ENCODE results near the gene CCDC91.

The CCDC91 gene

GRCh38 chr12:28292699-28293098, 102.4 kb downstream of the CCDC91 start:
- no peak for TF ChIP-seq FOXP2 (optimal IDR thresholded peaks at IDR 0.05; ENCODE audit: borderline replicate concordance, extremely low read depth, extremely low read length, insufficient read depth)
- TF ChIP-seq, protein P1, sequence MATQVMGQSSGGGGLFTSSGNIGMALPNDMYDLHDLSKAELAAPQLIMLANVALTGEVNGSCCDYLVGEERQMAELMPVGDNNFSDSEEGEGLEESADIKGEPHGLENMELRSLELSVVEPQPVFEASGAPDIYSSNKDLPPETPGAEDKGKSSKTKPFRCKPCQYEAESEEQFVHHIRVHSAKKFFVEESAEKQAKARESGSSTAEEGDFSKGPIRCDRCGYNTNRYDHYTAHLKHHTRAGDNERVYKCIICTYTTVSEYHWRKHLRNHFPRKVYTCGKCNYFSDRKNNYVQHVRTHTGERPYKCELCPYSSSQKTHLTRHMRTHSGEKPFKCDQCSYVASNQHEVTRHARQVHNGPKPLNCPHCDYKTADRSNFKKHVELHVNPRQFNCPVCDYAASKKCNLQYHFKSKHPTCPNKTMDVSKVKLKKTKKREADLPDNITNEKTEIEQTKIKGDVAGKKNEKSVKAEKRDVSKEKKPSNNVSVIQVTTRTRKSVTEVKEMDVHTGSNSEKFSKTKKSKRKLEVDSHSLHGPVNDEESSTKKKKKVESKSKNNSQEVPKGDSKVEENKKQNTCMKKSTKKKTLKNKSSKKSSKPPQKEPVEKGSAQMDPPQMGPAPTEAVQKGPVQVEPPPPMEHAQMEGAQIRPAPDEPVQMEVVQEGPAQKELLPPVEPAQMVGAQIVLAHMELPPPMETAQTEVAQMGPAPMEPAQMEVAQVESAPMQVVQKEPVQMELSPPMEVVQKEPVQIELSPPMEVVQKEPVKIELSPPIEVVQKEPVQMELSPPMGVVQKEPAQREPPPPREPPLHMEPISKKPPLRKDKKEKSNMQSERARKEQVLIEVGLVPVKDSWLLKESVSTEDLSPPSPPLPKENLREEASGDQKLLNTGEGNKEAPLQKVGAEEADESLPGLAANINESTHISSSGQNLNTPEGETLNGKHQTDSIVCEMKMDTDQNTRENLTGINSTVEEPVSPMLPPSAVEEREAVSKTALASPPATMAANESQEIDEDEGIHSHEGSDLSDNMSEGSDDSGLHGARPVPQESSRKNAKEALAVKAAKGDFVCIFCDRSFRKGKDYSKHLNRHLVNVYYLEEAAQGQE (IDR thresholded peaks at IDR 0.05; ENCODE audit: insufficient read depth in 1 of 2, low read depth in 2 of 2, low read length in 2 of 2), result no peak

DNA sequence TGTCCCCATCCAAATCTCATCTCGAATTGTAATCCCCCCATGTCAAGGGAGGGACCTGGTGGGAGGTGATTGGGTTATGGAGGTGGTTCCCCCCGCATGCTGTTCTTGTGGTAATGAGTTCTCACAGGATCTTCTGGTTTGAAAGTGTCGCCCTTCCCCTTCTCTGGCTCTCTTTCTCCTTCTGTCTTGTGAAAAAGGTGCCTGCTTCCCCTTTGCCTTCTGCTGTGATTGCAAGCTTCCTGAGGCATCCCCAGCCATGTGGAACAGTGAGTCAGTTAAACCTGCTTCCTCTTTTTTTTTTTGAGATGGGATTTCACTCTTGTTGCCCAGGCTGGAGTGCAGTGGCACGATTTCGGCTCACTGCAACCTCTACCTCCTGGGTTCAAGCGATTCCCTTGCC, 104.0 kb downstream of the CCDC91 start:
- no peak for TF ChIP-seq TAF1 (IDR thresholded peaks at IDR 0.05; ENCODE audit: borderline replicate concordance, insufficient read depth, low read length)
- TF ChIP-seq, protein P1 (IDR thresholded peaks at IDR 0.05; ENCODE audit: insufficient read depth in 1 of 2, low read depth in 2 of 2, low read length in 2 of 2), result no peak
- no peak for TF ChIP-seq SIN3A (IDR thresholded peaks at IDR 0.05; ENCODE audit: borderline replicate concordance, insufficient read depth, low read length)
- no peak for TF ChIP-seq POLR2AphosphoS5 (IDR thresholded peaks at IDR 0.05; ENCODE audit: low read depth, low read length)
- TF ChIP-seq FOXP2 (optimal IDR thresholded peaks at IDR 0.05; ENCODE audit: borderline replicate concordance, extremely low read depth, extremely low read length, insufficient read depth), result no peak

GRCh38 chr12:28296287-28296686, 106.0 kb downstream of the CCDC91 start:
- TF ChIP-seq FOXP2 (optimal IDR thresholded peaks at IDR 0.05; ENCODE audit: borderline replicate concordance, extremely low read depth, extremely low read length, insufficient read depth) (no peak), POLR2AphosphoS5 (IDR thresholded peaks at IDR 0.05; ENCODE audit: low read depth, low read length) (no peak), TAF1 (IDR thresholded peaks at IDR 0.05; ENCODE audit: borderline replicate concordance, insufficient read depth, low read length) (no peak), SIN3A (IDR thresholded peaks at IDR 0.05; ENCODE audit: borderline replicate concordance, insufficient read depth, low read length) (no peak)
- TF ChIP-seq, protein P1 (IDR thresholded peaks at IDR 0.05; ENCODE audit: insufficient read depth in 1 of 2, low read depth in 2 of 2, low read length in 2 of 2), result no peak

- TF ChIP-seq SIN3A (IDR thresholded peaks at IDR 0.05; ENCODE audit: borderline replicate concordance, insufficient read depth, low read length), result no peak
- no peak for TF ChIP-seq POLR2AphosphoS5 (IDR thresholded peaks at IDR 0.05; ENCODE audit: low read depth, low read length)
- TF ChIP-seq, protein P1 (IDR thresholded peaks at IDR 0.05; ENCODE audit: insufficient read depth in 1 of 2, low read depth in 2 of 2, low read length in 2 of 2), result no peak
- TF ChIP-seq TAF1 (IDR thresholded peaks at IDR 0.05; ENCODE audit: borderline replicate concordance, insufficient read depth, low read length), result no peak
- TF ChIP-seq FOXP2 (optimal IDR thresholded peaks at IDR 0.05; ENCODE audit: borderline replicate concordance, extremely low read depth, extremely low read length, insufficient read depth), result no peak
Measured at GRCh38 chr12:28303192-28303591, 112.9 kb downstream of the CCDC91 start.

GRCh38 chr12:28306535-28306934, 116.3 kb downstream of the CCDC91 start:
- TF ChIP-seq, protein P1 (IDR thresholded peaks at IDR 0.05; ENCODE audit: insufficient read depth in 1 of 2, low read depth in 2 of 2, low read length in 2 of 2), result no peak

Data from PFSK-1 (cell line).